Measurements from ENCODE around the gene TRMT13.

DNA sequence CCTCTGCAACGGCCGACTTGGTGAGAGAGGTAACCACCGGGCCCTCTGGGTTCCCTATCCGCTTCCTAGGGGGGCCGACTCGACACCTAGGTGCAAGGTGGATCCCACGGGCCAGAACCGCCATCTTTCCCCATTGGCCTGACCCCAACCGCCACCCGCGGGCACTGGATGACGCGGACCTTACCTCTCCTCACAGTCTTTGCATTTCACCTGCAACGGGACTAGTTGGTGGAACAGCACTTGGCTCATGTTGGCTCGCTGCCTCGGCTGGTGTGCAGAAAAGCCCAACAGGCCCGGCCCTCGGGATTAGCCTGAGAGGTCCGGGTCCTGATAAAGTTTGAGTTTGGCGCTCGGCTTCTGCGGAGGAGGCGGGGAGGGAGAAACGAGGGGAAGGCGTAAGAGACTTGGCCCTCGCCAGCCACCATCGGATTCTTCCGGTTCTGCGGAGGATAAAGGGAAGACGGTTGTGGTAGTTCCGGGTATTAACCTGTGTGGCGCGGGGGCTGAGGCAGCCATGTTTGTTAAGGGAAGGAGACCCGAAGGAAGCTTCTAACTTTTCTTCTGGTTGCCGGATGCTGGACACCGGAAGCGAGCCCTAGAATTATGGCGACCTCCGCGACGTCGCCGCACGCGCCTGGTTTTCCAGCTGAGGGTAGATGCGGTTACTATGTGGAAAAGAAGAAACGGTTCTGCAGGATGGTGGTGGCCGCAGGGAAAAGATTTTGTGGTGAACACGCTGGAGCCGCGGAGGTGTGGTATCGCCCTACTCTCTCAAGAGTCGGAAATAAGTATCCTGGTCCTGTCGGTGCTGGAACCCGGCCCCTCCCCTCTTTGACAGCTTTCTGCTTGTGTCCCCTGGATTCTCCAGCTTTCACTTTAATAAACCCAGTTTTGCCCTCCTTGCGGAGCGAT is at the start of gene TRMT13, which contains the start of gene SASS6:
- TF ChIP-seq, protein P1, sequence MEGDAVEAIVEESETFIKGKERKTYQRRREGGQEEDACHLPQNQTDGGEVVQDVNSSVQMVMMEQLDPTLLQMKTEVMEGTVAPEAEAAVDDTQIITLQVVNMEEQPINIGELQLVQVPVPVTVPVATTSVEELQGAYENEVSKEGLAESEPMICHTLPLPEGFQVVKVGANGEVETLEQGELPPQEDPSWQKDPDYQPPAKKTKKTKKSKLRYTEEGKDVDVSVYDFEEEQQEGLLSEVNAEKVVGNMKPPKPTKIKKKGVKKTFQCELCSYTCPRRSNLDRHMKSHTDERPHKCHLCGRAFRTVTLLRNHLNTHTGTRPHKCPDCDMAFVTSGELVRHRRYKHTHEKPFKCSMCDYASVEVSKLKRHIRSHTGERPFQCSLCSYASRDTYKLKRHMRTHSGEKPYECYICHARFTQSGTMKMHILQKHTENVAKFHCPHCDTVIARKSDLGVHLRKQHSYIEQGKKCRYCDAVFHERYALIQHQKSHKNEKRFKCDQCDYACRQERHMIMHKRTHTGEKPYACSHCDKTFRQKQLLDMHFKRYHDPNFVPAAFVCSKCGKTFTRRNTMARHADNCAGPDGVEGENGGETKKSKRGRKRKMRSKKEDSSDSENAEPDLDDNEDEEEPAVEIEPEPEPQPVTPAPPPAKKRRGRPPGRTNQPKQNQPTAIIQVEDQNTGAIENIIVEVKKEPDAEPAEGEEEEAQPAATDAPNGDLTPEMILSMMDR (IDR thresholded peaks at IDR 0.05): peak in 1 of 3 experiments; percentile 21
- no peak for TF ChIP-seq POLR2A (IDR thresholded peaks at IDR 0.05)
